ENCODE measurements around the gene ANGEL2.

- no peak for TF ChIP-seq CTCF (conservative IDR thresholded peaks at IDR 0.05 in 1 of 2, IDR thresholded peaks at IDR 0.05 in 1 of 2; ENCODE audit: extremely low read depth in 1 of 2, insufficient read depth in 1 of 2, low read depth in 1 of 2, low read length in 2 of 2)
- no peak for TF ChIP-seq EZH2 (IDR thresholded peaks at IDR 0.05; ENCODE audit: borderline replicate concordance, low read length)
Observed at GRCh38 chr1:212982430-212983152, 33.1 kb downstream of the ANGEL2 start.

All from mammary epithelial cell (primary cell).